OCI-M2 (cell line): ENCODE measurements around the gene PELO.
"Not testable (repeated sequence)": the region's sequence is repeated elsewhere in the genome, so short reads cannot be mapped to it uniquely, and the experiment has no call there.

ENCODE experiments used
- DNase-seq: peaks from one replicate; lab custom pipeline; 2025; ENCODE audit not compliant: unreplicated experiment; lab: John Stamatoyannopoulos, UW

PELO gene

GRCh38 chr5:52800394-52801213 is 12.9 kb downstream of the PELO start:
- no peak for DNase-seq

- no peak for DNase-seq
Observed at GRCh38 chr5:52801329-52801728, 13.6 kb downstream of the PELO start.

DNA sequence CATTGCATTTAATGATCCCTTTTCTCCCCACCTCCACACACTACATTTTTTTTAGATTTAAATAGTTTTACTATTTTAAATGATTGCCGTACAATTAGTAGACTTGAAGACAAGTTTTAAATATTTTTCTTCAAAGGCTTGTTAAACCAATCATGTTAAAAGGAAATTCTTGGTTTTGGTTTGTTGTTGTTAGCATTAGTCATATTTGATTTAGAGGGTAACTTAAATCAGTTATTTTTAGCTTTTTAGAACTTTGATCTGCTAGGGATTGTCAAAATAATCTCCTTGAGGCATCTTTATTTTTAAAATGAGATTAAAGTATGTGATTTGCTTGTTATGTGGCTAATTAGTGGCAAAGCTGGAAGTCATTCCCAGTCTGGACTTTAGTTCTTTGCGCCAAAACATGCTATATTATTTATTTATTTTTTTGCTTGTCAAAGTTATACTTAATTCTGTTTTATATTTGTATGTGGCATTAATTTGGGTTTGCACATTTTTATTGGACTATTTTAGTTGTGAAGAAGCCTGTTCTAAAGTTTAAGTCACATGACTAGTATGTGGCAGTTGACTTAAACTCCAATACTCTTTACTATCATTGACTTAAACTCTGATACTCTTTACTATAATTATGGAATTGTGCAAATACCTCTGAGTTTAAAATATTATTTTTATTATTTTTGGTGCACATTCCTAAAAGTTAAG is 14.7 kb downstream of the PELO start:
- no peak for DNase-seq

- DNase-seq, result no peak
Observed at GRCh38 chr5:52802974-52803336, 15.2 kb downstream of the PELO start.

DNA sequence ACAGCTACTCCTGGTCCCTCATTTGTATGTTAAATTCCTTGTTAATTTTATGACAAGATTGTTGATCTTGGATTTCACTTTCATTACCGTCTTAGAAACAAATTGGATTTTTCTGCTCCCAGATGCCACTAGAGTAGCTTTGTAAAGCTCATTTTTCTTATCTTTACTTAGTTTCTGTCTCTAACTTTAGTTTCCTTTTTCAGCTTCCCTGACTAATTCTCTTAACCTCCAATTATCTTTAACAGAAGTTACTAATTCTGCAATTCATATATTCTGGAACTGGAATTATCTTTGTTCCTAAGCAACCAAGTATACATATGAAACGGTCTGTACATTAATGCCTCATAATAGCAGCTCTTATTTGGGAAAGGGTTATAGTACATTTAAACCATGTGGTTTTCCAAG is 16.7 kb downstream of the PELO start:
- DNase-seq, result no peak

- DNase-seq, result no peak
Observed at GRCh38 chr5:52804981-52805380, 17.3 kb downstream of the PELO start.

GRCh38 chr5:52805615-52806014 is 17.9 kb downstream of the PELO start:
- DNase-seq, result no peak

DNA sequence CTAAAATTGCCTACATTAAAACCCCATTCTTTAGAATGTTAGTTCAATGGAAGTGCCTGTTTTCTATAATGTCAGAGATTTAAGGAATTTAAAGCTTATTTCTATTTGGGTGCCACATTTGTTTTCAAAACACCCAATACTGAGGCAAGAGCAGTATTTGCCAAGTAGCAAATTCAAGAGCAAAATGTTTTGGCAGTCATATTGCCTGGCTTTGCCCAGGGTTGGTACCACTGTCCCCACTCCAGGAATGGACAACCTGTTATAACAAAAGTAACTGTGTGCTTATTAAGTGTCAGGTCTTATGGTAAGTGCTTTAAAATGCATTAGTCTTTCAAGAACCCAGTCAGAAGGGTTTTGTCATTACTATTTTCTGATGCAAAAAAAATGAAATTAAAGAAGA is 19.3 kb downstream of the PELO start:
- no peak for DNase-seq

DNA sequence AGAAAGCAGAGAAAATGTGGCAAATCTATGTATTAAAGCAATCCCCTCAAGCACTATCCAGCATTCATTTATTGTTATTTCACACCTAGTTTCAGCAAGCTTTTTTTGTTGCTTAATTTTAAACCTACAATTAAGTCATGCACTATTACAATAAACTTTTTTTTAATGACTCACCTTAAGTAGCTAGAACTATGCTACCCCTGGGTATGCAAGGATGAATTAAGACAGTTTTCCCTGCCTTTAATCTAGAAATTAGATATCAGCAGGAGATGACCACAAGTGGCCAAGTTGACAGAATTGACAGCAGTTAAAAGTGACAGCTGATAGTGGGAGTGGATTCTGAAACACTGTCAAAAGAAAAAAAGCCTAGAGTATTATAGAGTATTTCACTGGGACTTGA is 20.0 kb downstream of the PELO start:
- DNase-seq, result no peak

DNA sequence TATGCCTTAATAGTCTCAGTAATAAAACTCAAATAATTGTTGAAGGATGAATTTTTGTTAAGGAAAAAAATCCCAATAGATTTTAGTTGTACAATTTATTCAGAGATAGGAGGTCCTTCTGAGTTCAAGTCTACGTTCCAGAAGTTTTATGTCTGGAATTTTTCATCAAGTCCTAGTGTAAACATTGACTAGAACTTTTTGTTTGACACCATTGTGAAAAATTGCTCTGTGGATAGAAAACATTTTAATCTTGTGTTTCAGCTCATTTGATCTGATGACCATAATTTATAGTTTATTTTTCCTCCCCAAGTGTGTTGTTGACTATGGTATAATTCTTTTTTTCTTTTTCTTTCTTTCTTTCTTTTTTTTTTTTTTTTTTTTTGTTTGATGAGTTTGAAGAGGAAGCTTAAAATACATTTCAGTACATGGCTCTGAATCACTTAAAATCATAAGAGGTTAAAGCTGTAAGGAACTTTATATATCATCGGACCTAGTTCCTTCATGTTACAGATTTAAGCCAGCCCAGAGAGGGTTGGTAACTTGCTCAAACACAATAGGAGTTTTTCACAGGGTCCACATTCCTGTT is 20.7 kb downstream of the PELO start:
- no peak for DNase-seq

GRCh38 chr5:52809884-52810283 is 22.2 kb downstream of the PELO start:
- DNase-seq, result no peak

DNA sequence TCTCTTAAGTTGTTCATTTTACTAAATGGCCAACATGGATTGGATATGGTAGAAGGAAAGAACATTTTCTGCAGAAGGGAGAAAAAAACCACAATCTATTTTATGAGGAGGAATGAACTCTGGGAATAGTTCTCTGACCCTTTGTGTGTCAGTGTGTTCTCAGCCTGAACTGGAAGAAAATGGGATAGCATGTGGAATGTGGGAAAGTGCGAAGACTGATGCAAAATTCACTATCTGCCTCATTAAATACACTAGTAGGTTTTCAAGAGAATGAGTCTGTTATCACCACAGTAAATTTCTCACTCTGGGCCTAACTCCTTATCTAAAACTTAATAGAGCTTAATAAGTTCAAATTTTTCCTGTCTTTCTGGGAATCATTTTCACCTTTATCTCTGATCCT is 22.7 kb downstream of the PELO start:
- DNase-seq, result no peak

DNA sequence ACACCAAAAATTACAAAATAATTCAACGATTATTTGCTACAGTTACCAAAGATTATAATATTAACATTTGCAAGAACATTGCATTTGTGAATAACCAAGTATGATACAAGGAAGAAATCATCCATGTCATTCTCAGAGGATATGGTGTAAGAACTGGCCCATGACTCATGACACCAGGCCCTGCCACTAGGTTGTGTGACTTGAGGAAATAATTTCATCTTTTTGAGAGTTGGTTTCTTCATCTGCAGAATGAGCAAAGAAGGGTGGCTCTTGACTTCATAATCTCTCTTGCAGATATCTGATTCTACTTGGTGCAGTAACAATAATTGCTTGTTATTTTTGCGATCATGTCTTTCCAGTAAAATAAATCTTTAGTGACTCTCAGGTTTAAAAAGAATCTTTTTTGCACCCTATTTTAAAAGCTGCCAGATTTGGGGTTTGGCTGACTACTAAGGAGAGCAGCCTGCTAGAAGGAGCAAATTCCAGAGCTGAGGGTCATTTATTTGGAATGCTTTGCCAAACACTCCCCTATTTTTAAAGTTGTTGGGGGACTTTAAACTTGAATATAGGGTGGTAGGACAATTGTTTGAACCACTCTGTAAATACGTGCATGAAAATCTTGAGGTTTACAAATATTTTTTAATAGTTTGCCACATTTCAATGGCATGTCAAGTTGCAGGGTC is 23.5 kb downstream of the PELO start:
- DNase-seq, result no peak

DNA sequence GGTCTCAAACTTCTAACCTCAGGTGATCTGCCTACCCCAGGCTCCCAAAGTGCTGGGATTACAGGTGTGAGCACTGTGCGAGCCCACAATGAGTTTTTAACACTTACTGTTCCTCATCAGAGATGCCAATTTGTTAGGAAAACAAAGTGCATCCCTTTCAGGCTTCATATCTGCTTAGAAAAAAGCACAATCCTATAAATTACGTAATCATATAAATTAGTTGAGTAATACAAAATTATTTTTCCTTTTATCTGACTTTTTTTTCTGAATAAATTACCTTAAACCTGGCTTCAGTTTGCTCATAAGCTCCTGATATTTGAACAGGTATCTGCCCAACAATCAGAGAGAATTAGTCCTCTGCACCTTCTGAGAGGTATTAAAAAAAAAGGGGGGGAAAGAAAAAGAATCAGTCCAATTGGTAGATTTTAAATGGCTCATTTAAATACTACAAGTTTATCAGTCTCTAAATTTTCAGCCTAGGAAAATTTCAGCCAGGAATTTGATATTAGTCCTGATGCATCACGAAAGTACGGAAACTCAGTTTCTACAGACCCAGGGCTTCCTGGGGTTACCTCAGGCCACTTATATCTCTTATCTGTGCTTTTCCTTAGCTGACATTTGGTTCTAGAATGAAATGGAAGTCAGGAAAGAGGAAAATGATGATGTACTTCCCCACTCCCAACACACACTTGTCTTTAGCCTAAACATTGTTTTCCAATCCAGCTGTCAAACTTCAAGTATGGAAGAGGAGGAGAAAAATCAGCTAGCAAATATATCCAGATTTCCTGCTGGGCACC is 26.8 kb downstream of the PELO start:
- no peak for DNase-seq

DNA sequence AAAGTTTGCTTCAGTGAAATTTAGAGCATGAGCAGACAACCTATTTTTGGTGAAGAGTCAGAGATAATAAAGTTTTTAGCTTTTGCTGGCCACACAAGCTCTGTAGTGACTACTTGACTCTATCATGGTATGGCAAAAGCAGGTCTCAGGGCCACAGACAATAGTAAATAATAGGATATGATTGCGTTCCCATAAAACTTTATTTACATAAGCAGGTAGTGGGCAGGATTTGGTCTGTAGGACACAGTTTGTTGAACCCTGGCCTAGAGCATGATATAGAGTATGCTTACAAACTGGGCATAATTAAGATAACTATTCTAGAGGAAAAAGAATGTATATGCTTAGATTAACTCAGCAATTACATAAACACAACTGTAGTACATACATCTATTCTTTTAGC is 30.1 kb downstream of the PELO start:
- no peak for DNase-seq

- no peak for DNase-seq
Observed at GRCh38 chr5:52818360-52818759, 30.6 kb downstream of the PELO start.

GRCh38 chr5:52818807-52819206 is 31.1 kb downstream of the PELO start:
- not testable (repeated sequence) for DNase-seq

- no peak for DNase-seq
Observed at GRCh38 chr5:52821901-52822300, 34.2 kb downstream of the PELO start.

- DNase-seq, result no peak
Observed at GRCh38 chr5:52822437-52822836, 34.7 kb downstream of the PELO start.

GRCh38 chr5:52824827-52825226 is 37.1 kb downstream of the PELO start:
- DNase-seq, result no peak

DNA sequence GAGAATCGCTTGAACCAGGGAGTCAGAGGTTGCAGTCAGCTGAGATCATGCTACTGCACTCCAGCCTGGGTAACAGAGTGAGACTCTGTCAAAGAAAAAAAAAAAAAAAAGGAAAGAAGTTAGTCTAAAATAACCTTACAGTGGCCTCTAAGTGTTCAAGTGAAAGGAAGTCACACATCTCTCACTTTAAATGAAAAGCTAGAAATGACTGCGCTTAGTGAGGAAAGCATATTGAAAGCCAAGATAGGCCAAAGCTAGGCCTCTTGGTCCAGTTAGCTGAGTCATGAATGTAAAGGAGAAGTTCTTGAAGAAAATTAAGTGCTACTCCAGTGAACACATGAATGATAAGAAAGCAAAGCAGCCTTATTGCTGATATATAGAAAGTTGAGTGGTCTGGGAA is 38.1 kb downstream of the PELO start:
- no peak for DNase-seq
